K562 (cell line): Measurements from ENCODE around the gene UQCRHL. TPM values are rescaled to one million over a fixed set of nuclear protein-coding genes. Genes with fewer than 3 reads are reported as not detected.

Experiments used
- ASH1L ChIP-seq: fragments of 450-650 bp; IDR thresholded peaks from 2 replicates; pipeline ENCODE4 v1.6.1; 2018; ENCODE audit warnings: borderline replicate concordance, mild to moderate bottlenecking, low read depth; ENCODE audit not compliant: partially characterized antibody
- FOXM1 ChIP-seq, 2 experiments: fragments of 450-650 bp in 1 of 2; sonication (generic) in 1 of 2; formaldehyde crosslinking in 1 of 2; IDR thresholded peaks; 2 replicates each; pipeline versions ENCODE4 v1.6.1 to v1.9.0; 2017 to 2022; ENCODE audit warnings: low read depth in 2 of 2, mild to moderate bottlenecking in 2 of 2, missing genetic modification reagents in 1 of 2, moderate library complexity in 1 of 2
- KAT7 ChIP-seq: sonication (generic); formaldehyde crosslinking; IDR thresholded peaks from 2 replicates; pipeline ENCODE4 v1.8.0; 2022; ENCODE audit warnings: missing genetic modification reagents, mild to moderate bottlenecking, borderline replicate concordance
- NFATC3 ChIP-seq: fragments of 450-650 bp; IDR thresholded peaks from 2 replicates; pipeline ENCODE4 v1.6.1; 2017; ENCODE audit warnings: mild to moderate bottlenecking
- PRDM10 ChIP-seq: fragments of 450-650 bp; IDR thresholded peaks from 2 replicates; pipeline ENCODE4 v1.6.1; 2018; ENCODE audit not compliant: partially characterized antibody
- ZBTB9 ChIP-seq: fragments of 450-650 bp; formaldehyde crosslinking; IDR thresholded peaks from 2 replicates; pipeline ENCODE4 v1.4.0; 2020; ENCODE audit warnings: mild to moderate bottlenecking, moderate library complexity
- ZNF583 ChIP-seq: fragments of 250-450 bp; sonication (Bioruptor Pico); IDR thresholded peaks from 2 replicates; pipeline ENCODE4 v1.4.0; 2020
- ZNF584 ChIP-seq: fragments of 200-800 bp; sonication (Bioruptor generic); IDR thresholded peaks from 2 replicates; pipeline ENCODE4 v1.6.1; 2016; ENCODE audit warnings: low read depth, mild to moderate bottlenecking, missing genetic modification characterization, missing compliant biosample characterization
- polyA plus RNA-seq, 8 experiments: library from polyadenylated mRNA; depleted of rRNA in 4 of 8; stranded (reverse) in 5 of 8; unstranded in 3 of 8; fragments of >200 nt; fragmentation: Nextera tagmentation in 2 of 8; fragmentation: Illumina TruSeq in 1 of 8; extraction: Ambion mirVana in 2 of 8; extraction: Trizol in 1 of 8; gene quantifications; 2 replicates each; pipeline versions ENCODE4 v1.2.1 to v1.2.3, GENCODE V29; 2011 to 2014; ENCODE audit warnings: inconsistent platforms in 1 of 8, missing spikeins in 1 of 8
- total RNA-seq, 7 experiments: library from RNA; depleted of rRNA in 6 of 7; stranded (reverse); fragments of >200 nt in 6 of 7; fragmentation: Illumina TruSeq in 2 of 7; extraction: Trizol in 2 of 7; gene quantifications; 2 replicates each; pipeline versions ENCODE4 v1.2.1 to v1.2.3, GENCODE V29; 2011 to 2021; ENCODE audit warnings: low replicate concordance in 1 of 7

The UQCRHL gene
- total and polyA plus RNA-seq, 9 of the 15 experiments (the other 6 are each of a cell fraction or from before 2014, with no cell fraction given): 5.1 to 41.3 (median 21.8) TPM

- TF ChIP-seq PRDM10 (no peak), FOXM1 (IDR thresholded peaks at IDR 0.05; ENCODE audit: low read depth) (no peak), FOXM1 (CRISPR knock-in tag; IDR thresholded peaks at IDR 0.05; ENCODE audit: low read depth) (no peak), ZBTB9 (CRISPR knock-in tag) (no peak), ZNF583 (CRISPR knock-in tag) (no peak), ASH1L (peak; percentile 32), KAT7 (CRISPR knock-in tag) (no peak), ZNF584 (CRISPR knock-in tag) (no peak), NFATC3 (peak; percentile 51; the same call in 1 of the 2 replicates)
These were observed 44.0 kb upstream of the UQCRHL start (continued) for GRCh38 chr1:15851210-15852035.
